ENCODE data around the gene ZNF774.

GRCh38 chr15:90334304-90334731 lies 17.8 kb upstream of the ZNF774 start:
- no peak for TF ChIP-seq POLR2AphosphoS5 (IDR thresholded peaks at IDR 0.05; ENCODE audit: low read depth)
- TF ChIP-seq, protein P1, sequence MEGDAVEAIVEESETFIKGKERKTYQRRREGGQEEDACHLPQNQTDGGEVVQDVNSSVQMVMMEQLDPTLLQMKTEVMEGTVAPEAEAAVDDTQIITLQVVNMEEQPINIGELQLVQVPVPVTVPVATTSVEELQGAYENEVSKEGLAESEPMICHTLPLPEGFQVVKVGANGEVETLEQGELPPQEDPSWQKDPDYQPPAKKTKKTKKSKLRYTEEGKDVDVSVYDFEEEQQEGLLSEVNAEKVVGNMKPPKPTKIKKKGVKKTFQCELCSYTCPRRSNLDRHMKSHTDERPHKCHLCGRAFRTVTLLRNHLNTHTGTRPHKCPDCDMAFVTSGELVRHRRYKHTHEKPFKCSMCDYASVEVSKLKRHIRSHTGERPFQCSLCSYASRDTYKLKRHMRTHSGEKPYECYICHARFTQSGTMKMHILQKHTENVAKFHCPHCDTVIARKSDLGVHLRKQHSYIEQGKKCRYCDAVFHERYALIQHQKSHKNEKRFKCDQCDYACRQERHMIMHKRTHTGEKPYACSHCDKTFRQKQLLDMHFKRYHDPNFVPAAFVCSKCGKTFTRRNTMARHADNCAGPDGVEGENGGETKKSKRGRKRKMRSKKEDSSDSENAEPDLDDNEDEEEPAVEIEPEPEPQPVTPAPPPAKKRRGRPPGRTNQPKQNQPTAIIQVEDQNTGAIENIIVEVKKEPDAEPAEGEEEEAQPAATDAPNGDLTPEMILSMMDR (IDR thresholded peaks at IDR 0.05; ENCODE audit: insufficient read depth, low read length), result no peak
- no peak for TF ChIP-seq GABPA (IDR thresholded peaks at IDR 0.05; ENCODE audit: low read depth)
- no peak for TF ChIP-seq REST (IDR thresholded peaks at IDR 0.05; ENCODE audit: insufficient replicate concordance, low read depth)
- no peak for TF ChIP-seq SPI1 (IDR thresholded peaks at IDR 0.05; ENCODE audit: borderline replicate concordance, low read depth)

Data from HL-60 (cell line).